ENCODE data around the gene BRD7.

BRD7 gene

DNA sequence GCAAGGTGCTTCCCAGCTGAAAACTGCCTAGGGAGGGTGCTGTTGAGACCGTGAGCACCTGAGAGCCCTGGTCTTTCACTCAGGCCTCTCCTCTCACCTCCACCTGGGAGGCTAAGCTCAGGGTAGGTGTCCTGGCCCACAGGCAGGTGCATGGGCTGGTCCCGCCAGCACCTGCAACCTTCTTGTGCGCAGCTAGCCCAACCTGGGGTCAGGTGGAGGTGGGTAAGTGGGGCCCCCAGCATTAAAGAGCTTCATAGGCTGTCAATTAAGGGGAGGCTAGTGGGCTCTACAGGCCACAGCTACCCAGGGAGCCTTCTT is 93.7 kb downstream of the BRD7 start:
- TF ChIP-seq, protein P1, sequence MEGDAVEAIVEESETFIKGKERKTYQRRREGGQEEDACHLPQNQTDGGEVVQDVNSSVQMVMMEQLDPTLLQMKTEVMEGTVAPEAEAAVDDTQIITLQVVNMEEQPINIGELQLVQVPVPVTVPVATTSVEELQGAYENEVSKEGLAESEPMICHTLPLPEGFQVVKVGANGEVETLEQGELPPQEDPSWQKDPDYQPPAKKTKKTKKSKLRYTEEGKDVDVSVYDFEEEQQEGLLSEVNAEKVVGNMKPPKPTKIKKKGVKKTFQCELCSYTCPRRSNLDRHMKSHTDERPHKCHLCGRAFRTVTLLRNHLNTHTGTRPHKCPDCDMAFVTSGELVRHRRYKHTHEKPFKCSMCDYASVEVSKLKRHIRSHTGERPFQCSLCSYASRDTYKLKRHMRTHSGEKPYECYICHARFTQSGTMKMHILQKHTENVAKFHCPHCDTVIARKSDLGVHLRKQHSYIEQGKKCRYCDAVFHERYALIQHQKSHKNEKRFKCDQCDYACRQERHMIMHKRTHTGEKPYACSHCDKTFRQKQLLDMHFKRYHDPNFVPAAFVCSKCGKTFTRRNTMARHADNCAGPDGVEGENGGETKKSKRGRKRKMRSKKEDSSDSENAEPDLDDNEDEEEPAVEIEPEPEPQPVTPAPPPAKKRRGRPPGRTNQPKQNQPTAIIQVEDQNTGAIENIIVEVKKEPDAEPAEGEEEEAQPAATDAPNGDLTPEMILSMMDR (conservative IDR thresholded peaks at IDR 0.05; ENCODE audit: low read depth, low read length): no peak
- no peak for DNase-seq (ENCODE audit: low read depth)
- no peak overlapping the region for H3K4me3 ChIP-seq (ENCODE audit: low read length)

DNA sequence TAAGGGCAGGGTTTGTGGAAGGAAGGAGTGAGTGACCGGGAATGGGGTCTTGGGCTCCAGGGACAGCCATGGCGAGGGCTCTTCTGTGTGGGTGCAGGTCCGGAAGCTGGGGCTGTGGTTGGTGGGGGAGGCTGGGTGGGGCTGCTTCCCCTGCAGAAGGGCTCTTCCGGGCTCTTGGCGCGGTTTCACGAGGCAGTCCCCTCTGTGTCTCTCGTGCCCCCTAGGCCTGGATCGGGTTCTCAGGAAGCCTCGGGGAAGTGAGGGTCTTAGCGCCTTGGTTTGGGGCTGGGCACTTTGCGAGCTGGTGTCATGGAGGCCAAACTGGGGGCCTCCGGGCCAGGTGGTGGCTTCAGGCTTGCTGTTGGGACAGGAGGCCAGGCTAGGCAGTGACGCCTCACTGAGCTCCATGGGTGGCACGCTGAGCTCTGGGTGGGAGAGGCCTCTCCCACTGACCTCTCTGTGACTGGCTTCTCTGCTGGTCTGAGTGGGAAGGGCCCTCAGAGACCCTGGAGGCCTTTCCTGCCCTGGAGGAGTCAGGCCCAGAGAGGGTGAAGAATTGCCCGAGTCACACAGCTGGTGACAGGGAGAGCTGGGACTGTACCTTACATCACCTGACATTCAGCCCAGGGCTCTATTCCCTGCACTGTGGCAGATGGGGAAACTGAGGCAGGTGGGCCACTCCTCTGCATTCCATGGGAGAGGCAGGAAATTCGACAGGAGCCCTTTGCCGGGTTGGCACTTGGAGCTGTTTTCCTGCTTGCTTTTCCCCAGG is 94.3 kb downstream of the BRD7 start:
- TF ChIP-seq, protein P1 (conservative IDR thresholded peaks at IDR 0.05; ENCODE audit: low read depth, low read length): no peak
- no peak for DNase-seq (ENCODE audit: low read depth)
- no peak overlapping the region for H3K4me3 ChIP-seq (ENCODE audit: low read length)

DNA sequence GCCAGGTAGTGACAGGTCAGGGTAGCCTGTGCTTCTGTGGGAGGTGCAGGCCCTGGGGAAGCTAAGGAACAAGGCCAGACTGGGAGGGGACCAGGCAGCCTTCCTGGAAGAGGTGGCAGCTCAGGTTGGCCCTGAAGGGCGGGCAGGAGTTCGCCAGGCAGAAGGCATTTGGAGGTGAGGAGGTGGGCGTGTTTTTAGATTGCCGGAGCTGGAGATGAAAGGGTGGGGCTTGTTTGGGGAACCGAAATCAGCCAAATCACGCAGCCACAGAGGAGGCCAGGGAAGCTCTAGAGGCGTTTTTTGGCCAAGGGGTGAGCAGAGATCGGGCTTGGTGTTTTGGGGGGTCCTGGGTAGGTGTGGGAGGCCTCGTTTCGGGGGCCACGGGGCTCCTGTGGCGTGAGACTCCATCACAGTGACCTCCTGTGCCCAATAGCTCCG is 94.9 kb downstream of the BRD7 start:
- no peak for DNase-seq (ENCODE audit: low read depth)
- H3K4me3 ChIP-seq (ENCODE audit: low read length): no peak overlapping the region
- TF ChIP-seq, protein P1 (conservative IDR thresholded peaks at IDR 0.05; ENCODE audit: low read depth, low read length): no peak

DNA sequence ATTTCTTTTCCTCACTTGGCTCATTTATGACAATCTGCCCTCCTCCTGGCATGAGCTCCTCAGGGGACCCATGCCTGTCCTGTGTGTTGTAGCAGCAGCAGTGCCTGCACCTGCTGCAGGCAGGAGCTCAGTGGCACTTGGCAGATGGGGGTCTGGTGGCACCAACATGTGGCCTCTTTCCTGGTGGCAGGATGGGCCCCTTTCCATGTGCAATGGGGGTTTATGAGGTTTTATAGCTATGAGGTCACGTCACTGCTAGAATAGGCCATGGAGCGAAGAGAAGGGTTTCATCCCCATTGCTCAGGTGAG is 95.5 kb downstream of the BRD7 start:
- no peak overlapping the region for H3K4me3 ChIP-seq (ENCODE audit: low read length)
- TF ChIP-seq, protein P1 (conservative IDR thresholded peaks at IDR 0.05; ENCODE audit: low read depth, low read length): no peak
- no peak for DNase-seq (ENCODE audit: low read depth)

DNA sequence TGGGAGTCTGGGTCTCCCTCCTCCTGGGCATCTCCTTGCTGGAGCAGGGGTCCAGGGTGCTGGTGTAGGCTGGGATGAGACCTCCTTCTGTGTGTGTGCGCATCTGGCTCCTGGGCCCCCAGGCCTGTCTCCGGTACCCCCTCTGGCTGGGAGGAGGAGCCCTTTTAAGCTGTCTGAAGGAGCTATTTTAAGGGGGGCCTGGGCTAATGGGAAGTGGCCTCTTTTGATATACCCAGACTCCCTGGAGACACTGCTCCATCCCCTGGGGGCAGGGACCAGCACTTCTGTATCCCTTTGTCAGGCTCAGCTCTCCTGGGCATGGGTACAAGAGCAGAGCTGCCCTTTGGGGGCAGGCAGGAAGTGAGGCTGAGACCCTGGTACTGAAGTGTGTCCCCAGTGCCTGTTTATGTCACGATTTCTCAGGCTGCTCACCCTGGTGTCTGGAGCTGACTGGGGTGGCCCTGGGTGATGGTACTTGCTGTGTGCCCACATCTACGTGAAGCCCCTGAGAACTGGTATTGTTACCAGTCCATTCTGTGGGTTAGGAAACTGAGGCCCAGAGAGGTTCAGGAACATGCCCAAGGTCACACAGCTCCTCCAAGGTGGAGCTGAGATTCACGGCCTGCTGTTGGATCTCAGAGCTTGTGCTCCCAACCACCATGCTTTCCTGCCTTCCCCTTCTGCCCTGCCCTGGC is 96.0 kb downstream of the BRD7 start:
- DNase-seq (ENCODE audit: low read depth): no peak
- H3K4me3 ChIP-seq (ENCODE audit: low read length): no peak overlapping the region
- TF ChIP-seq, protein P1 (conservative IDR thresholded peaks at IDR 0.05; ENCODE audit: low read depth, low read length): no peak

DNA sequence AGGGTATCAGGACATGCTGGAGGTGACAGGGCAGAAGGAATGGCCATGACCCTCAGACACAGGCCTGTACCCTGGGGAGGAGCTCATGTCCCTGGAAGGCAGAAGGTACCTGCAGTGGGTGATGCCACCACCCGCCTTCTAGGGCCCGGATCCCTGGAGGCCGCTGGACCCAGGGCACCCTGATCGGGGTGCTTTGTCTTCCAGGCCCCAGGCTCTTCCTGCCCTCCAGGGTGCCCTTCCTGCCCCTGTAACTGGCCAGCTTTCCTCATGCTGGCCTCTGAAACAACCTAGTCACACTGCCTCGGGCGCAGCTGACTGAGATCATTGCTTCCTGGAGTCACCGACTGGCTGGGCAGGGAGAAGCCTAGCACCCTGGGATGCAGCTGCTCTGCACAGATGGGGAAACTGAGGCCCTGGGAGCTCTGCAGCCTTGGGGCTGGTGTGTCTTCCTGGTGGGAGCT is 96.6 kb downstream of the BRD7 start:
- no peak for DNase-seq (ENCODE audit: low read depth)
- no peak overlapping the region for H3K4me3 ChIP-seq (ENCODE audit: low read length)
- TF ChIP-seq, protein P1 (conservative IDR thresholded peaks at IDR 0.05; ENCODE audit: low read depth, low read length): no peak

Measured in retinal pigment epithelial cell (primary cell).